Stimulated activated CD8-positive, alpha-beta memory T cell treated with anti-CD3 and anti-CD28 coated beads, Interleukin-7, amount 100 ng/mL, for 48 hours (primary cell): ENCODE measurements around the gene ENPP5.

Source experiments
- DNase-seq, 2 donors: peaks; one replicate each; pipeline ENCODE4 v3.0.0-alpha.2; 2020; ENCODE audit warnings: low read depth in 1 of 2; ENCODE audit errors: extremely low read depth in 1 of 2

ENPP5 gene

GRCh38 chr6:46115634-46116033, 55.1 kb downstream of the ENPP5 start:
- no peak for DNase-seq

- no peak for DNase-seq
Observed at GRCh38 chr6:46113370-46113769, 57.4 kb downstream of the ENPP5 start.
